Measurements from ENCODE around the gene SHISA7. TPM values are rescaled to one million over a fixed set of nuclear protein-coding genes. Genes with fewer than 3 reads are reported as not detected.

The SHISA7 gene
- total and polyA plus RNA-seq, 2 donors (not counting 1 experiment from before 2014, with no cell fraction given) = not detected

- H3K9ac ChIP-seq (ENCODE audit: insufficient read depth, low read length) = no peak overlapping the region
- no peak overlapping the region for H3K27ac ChIP-seq (ENCODE audit: insufficient read depth, low read length)
- H3K4me3 ChIP-seq (replicated peaks in 1 of 4; ENCODE audit: control extremely low read depth in 1 of 4, insufficient read depth in 1 of 4, low read depth in 3 of 4, low read length in 4 of 4) = no peak overlapping the region
- no peak overlapping the region for H2AFZ ChIP-seq (ENCODE audit: low read length)
- no peak for DNase-seq (ENCODE audit: low read depth in 2 of 2)
- TF ChIP-seq EZH2 (IDR thresholded peaks at IDR 0.05; ENCODE audit: low read length, missing control alignments) = no peak
- no peaks in the 10 kb centered on the region for H3K9me3 ChIP-seq (ENCODE audit: control insufficient read depth, insufficient read depth, low read depth, low read length)
- H3K4me1 ChIP-seq (ENCODE audit: control insufficient read depth, extremely low read depth, insufficient read depth, low read length) = peaks cover 9% of the 10 kb centered on the region
- H4K20me1 ChIP-seq (ENCODE audit: control insufficient read depth, extremely low read depth, insufficient read depth, low read length) = no peaks in the 10 kb centered on the region
- H3K4me2 ChIP-seq (ENCODE audit: extremely low read depth, insufficient read depth, low read length) = no peak overlapping the region
- H3K79me2 ChIP-seq (ENCODE audit: control insufficient read depth, insufficient read depth, low read length) = no peaks in the 10 kb centered on the region
- H3K36me3 ChIP-seq (ENCODE audit: control insufficient read depth, insufficient read depth, low read length) = no peaks in the 10 kb centered on the region
- no peaks in the 10 kb centered on the region for H3K27me3 ChIP-seq (ENCODE audit: control insufficient read depth, insufficient read depth, low read length)
Observed at GRCh38 chr19:55465460-55466240, 22.6 kb upstream of the SHISA7 start.

- Histone ChIP-seq H4K20me1 (ENCODE audit: control insufficient read depth, extremely low read depth, insufficient read depth, low read length) (no peaks in the 10 kb centered on the region), H2AFZ (ENCODE audit: low read length) (no peak within 1 kb of the TSS), H3K27ac (ENCODE audit: insufficient read depth, low read length) (no peak within 1 kb of the TSS), H3K9ac (ENCODE audit: insufficient read depth, low read length) (no peak within 1 kb of the TSS), H3K4me2 (ENCODE audit: extremely low read depth, insufficient read depth, low read length) (no peak within 1 kb of the TSS), H3K4me1 (ENCODE audit: control insufficient read depth, extremely low read depth, insufficient read depth, low read length) (peaks cover 12% of the 10 kb centered on the region), H3K79me2 (ENCODE audit: control insufficient read depth, insufficient read depth, low read length) (no peaks in the 10 kb centered on the region), H3K27me3 (ENCODE audit: control insufficient read depth, insufficient read depth, low read length) (no peaks in the 10 kb centered on the region), H3K9me3 (ENCODE audit: control insufficient read depth, insufficient read depth, low read depth, low read length) (no peaks in the 10 kb centered on the region), H3K4me3 (replicated peaks in 1 of 4; ENCODE audit: control extremely low read depth in 1 of 4, insufficient read depth in 1 of 4, low read depth in 3 of 4, low read length in 4 of 4) (no peak within 1 kb of the TSS), H3K36me3 (ENCODE audit: control insufficient read depth, insufficient read depth, low read length) (no peaks in the 10 kb centered on the region)
- TF ChIP-seq CTCF (conservative IDR thresholded peaks at IDR 0.05 in 1 of 2, IDR thresholded peaks at IDR 0.05 in 1 of 2; ENCODE audit: low read depth in 1 of 2, low read length in 2 of 2) = no peak
- no peak for TF ChIP-seq EZH2 (IDR thresholded peaks at IDR 0.05; ENCODE audit: low read length, missing control alignments)
- DNase-seq (ENCODE audit: low read depth in 2 of 2) = no peak
Observed at GRCh38 chr19:55464662-55465054, 21.6 kb upstream of the SHISA7 start, which contains the start of gene C19orf85. Gene C19orf85 (minus strand): TSS chr19:55464751. CDS start chr19:55464554, 197 bp downstream.

GRCh38 chr19:55464039-55464661 lies 21.1 kb upstream of the SHISA7 start:
- TF ChIP-seq EZH2 (IDR thresholded peaks at IDR 0.05; ENCODE audit: low read length, missing control alignments) = no peak

More at GRCh38 chr19:55464039-55464661, 21.1 kb upstream of the SHISA7 start:
- H3K9ac ChIP-seq (ENCODE audit: insufficient read depth, low read length) = no peak overlapping the region
- no peaks in the 10 kb centered on the region for H3K36me3 ChIP-seq (ENCODE audit: control insufficient read depth, insufficient read depth, low read length)
- no peaks in the 10 kb centered on the region for H4K20me1 ChIP-seq (ENCODE audit: control insufficient read depth, extremely low read depth, insufficient read depth, low read length)
- peaks cover 12% of the 10 kb centered on the region for H3K4me1 ChIP-seq (ENCODE audit: control insufficient read depth, extremely low read depth, insufficient read depth, low read length)
- H2AFZ ChIP-seq (ENCODE audit: low read length) = no peak overlapping the region
- H3K79me2 ChIP-seq (ENCODE audit: control insufficient read depth, insufficient read depth, low read length) = no peaks in the 10 kb centered on the region
- DNase-seq (ENCODE audit: low read depth in 2 of 2) = no peak
- H3K27ac ChIP-seq (ENCODE audit: insufficient read depth, low read length) = no peak overlapping the region
- no peak overlapping the region for H3K4me3 ChIP-seq (replicated peaks in 1 of 4; ENCODE audit: control extremely low read depth in 1 of 4, insufficient read depth in 1 of 4, low read depth in 3 of 4, low read length in 4 of 4)
- no peak overlapping the region for H3K4me2 ChIP-seq (ENCODE audit: extremely low read depth, insufficient read depth, low read length)
- no peaks in the 10 kb centered on the region for H3K27me3 ChIP-seq (ENCODE audit: control insufficient read depth, insufficient read depth, low read length)
- no peaks in the 10 kb centered on the region for H3K9me3 ChIP-seq (ENCODE audit: control insufficient read depth, insufficient read depth, low read depth, low read length)

Data from fibroblast of lung (primary cell).